HepG2 (cell line): ENCODE data around the gene CFAP43. TPM values are rescaled to one million over a fixed set of nuclear protein-coding genes. Genes with fewer than 3 reads are reported as not detected.

Experiments
- BORCS8-MEF2B ChIP-seq: sonication (generic); formaldehyde crosslinking; IDR thresholded peaks from 2 replicates; pipeline ENCODE4 v1.8.0; 2022; ENCODE audit warnings: mild to moderate bottlenecking, missing genetic modification reagents
- CBX5 ChIP-seq: sonication (generic); formaldehyde crosslinking; IDR thresholded peaks from 2 replicates; pipeline ENCODE4 v1.4.0; 2020; ENCODE audit warnings: missing genetic modification reagents, borderline replicate concordance
- CHD4 ChIP-seq: fragments of 200-600 bp; sonication (generic); IDR thresholded peaks from 2 replicates; pipeline ENCODE4 v1.7.0; 2017; ENCODE audit warnings: mild to moderate bottlenecking, low read length, borderline replicate concordance
- EP300 ChIP-seq, 3 experiments: sonication (generic) in 1 of 3; formaldehyde crosslinking in 1 of 3; IDR thresholded peaks; 2 replicates each; pipeline versions ENCODE4 v1.5.1 to v1.6.1; 2011 to 2020; ENCODE audit warnings: low read depth in 2 of 3, low read length in 2 of 3, borderline replicate concordance in 1 of 3, improper control_type of control experiment in 1 of 3, mild to moderate bottlenecking in 1 of 3, missing genetic modification reagents in 1 of 3, moderate library complexity in 1 of 3
- ERF ChIP-seq: IDR thresholded peaks from 2 replicates; pipeline ENCODE4 v1.6.1; 2018; ENCODE audit warnings: missing biosample characterization, missing genetic modification reagents
- HDAC2 ChIP-seq: sonication (generic); formaldehyde crosslinking; IDR thresholded peaks from 2 replicates; pipeline ENCODE4 v1.4.0; 2020; ENCODE audit warnings: missing genetic modification reagents
- JARID2 ChIP-seq: sonication (generic); formaldehyde crosslinking; IDR thresholded peaks from 2 replicates; pipeline ENCODE4 v1.8.1; 2023; ENCODE audit warnings: missing genetic modification reagents, inconsistent platforms; ENCODE audit not compliant: insufficient replicate concordance
- LCORL ChIP-seq, 2 experiments: fragments of 450-650 bp in 1 of 2; sonication (generic) in 1 of 2; formaldehyde crosslinking in 1 of 2; IDR thresholded peaks; 2 replicates each; pipeline versions ENCODE4 v1.5.0 to v1.6.1; 2017 to 2020; ENCODE audit warnings: antibody characterized with exemption in 1 of 2, missing genetic modification reagents in 1 of 2
- MAX ChIP-seq: IDR thresholded peaks from 2 replicates; pipeline ENCODE4 v1.6.1; 2012; ENCODE audit warnings: inconsistent platforms
- MAZ ChIP-seq, 2 experiments: sonication (generic) in 1 of 2; formaldehyde crosslinking in 1 of 2; IDR thresholded peaks; 2 replicates each; pipeline versions ENCODE4 v1.5.0 to v1.6.1; 2012 to 2020; ENCODE audit warnings: low read depth in 2 of 2, mild to moderate bottlenecking in 2 of 2, borderline replicate concordance in 1 of 2, improper control_type of control experiment in 1 of 2, low read length in 1 of 2, missing genetic modification reagents in 1 of 2, moderate library complexity in 1 of 2
- MXD4 ChIP-seq: IDR thresholded peaks from 2 replicates; pipeline ENCODE4 v1.6.1; 2016; ENCODE audit warnings: mild to moderate bottlenecking, missing biosample characterization, missing genetic modification reagents
- POGZ ChIP-seq: sonication (generic); formaldehyde crosslinking; IDR thresholded peaks from 2 replicates; pipeline ENCODE4 v1.4.0; 2020; ENCODE audit warnings: mild to moderate bottlenecking, missing genetic modification reagents
- SAP130 ChIP-seq: IDR thresholded peaks from 2 replicates; pipeline ENCODE4 v1.6.1; 2016; ENCODE audit warnings: low read depth
- SMAD1 ChIP-seq: sonication (generic); formaldehyde crosslinking; IDR thresholded peaks from 2 replicates; pipeline ENCODE4 v1.4.0; 2020; ENCODE audit warnings: missing genetic modification reagents, low read depth, mild to moderate bottlenecking, borderline replicate concordance
- SMC3 ChIP-seq: IDR thresholded peaks from 2 replicates; pipeline ENCODE4 v1.6.1; 2011; ENCODE audit warnings: low read length, improper control_type of control experiment
- SP2 ChIP-seq: sonication (generic); formaldehyde crosslinking; IDR thresholded peaks from 2 replicates; pipeline ENCODE4 v1.5.1; 2020; ENCODE audit warnings: mild to moderate bottlenecking, missing genetic modification reagents
- TEAD2 ChIP-seq: sonication (generic); formaldehyde crosslinking; IDR thresholded peaks from 2 replicates; pipeline ENCODE4 v1.9.0; 2021; ENCODE audit warnings: missing genetic modification reagents
- TFAP4 ChIP-seq: sonication (generic); IDR thresholded peaks from 2 replicates; pipeline ENCODE4 v1.6.1; 2016; ENCODE audit warnings: low read depth, borderline replicate concordance
- ZBTB33 ChIP-seq: sonication (generic); formaldehyde crosslinking; IDR thresholded peaks from 2 replicates; pipeline ENCODE4 v1.4.0; 2020; ENCODE audit warnings: missing genetic modification reagents
- ZNF20 ChIP-seq: sonication (generic); formaldehyde crosslinking; IDR thresholded peaks from 2 replicates; pipeline ENCODE4 v1.4.0; 2020; ENCODE audit warnings: mild to moderate bottlenecking, moderate library complexity, missing genetic modification reagents
- ZNF501 ChIP-seq: sonication (generic); formaldehyde crosslinking; IDR thresholded peaks from 2 replicates; pipeline ENCODE4 v1.5.1; 2020; ENCODE audit warnings: mild to moderate bottlenecking, moderate library complexity, missing genetic modification reagents
- ZNF605 ChIP-seq: sonication (generic); formaldehyde crosslinking; IDR thresholded peaks from 2 replicates; pipeline ENCODE4 v1.8.0; 2022; ENCODE audit warnings: mild to moderate bottlenecking, missing genetic modification reagents
- polyA plus RNA-seq, 8 experiments: library from polyadenylated mRNA; depleted of rRNA in 3 of 8; stranded (reverse) in 7 of 8; unstranded in 1 of 8; fragments of >200 nt; fragmentation: Illumina TruSeq in 4 of 8; extraction: Trizol in 4 of 8; gene quantifications; 2 replicates each; pipeline versions ENCODE4 v1.2.1 to v1.2.3, GENCODE V29; 2011 to 2016; ENCODE audit warnings: low read depth in 4 of 8, missing spikeins in 1 of 8, mixed read lengths in 1 of 8; ENCODE audit not compliant: insufficient read depth in 1 of 8
- total RNA-seq, 5 experiments: library from RNA; depleted of rRNA; stranded (reverse); fragments of >200 nt; fragmentation: Illumina TruSeq; extraction: Trizol; gene quantifications; 2 replicates each; pipeline ENCODE4 v1.2.3, GENCODE V29; 2016; ENCODE audit warnings: low read depth in 1 of 5
- TF ChIP-seq, protein P1 (sequence below): sonication (generic); formaldehyde crosslinking; IDR thresholded peaks from 2 replicates; pipeline ENCODE4 v1.5.0; 2020; ENCODE audit warnings: missing genetic modification reagents

CFAP43 gene
- total and polyA plus RNA-seq, 2 of the 13 experiments (the other 11 are each of a cell fraction or from before 2014, with no cell fraction given): 0.24 to 0.38 TPM

- TF ChIP-seq ZBTB33 (CRISPR knock-in tag): peak; percentile 57; the same call in 1 of the 2 replicates
- TF ChIP-seq ZNF501 (CRISPR knock-in tag): peak; percentile 70
- 0 out of 2 replicates have a peak, but pooled peaks have one; percentile 19 for TF ChIP-seq ERF (CRISPR knock-in tag)
- peak; percentile 13; the same call in 1 of the 2 replicates for TF ChIP-seq CBX5 (CRISPR knock-in tag)
- peak; percentile 45; the same call in 1 of the 2 replicates for TF ChIP-seq TFAP4
- no peak for TF ChIP-seq LCORL (IDR thresholded peaks at IDR 0.05)
- TF ChIP-seq LCORL (CRISPR knock-in tag; IDR thresholded peaks at IDR 0.05): peak; percentile 41; the same call in 1 of the 2 replicates
- no peak for TF ChIP-seq MAZ (IDR thresholded peaks at IDR 0.05; ENCODE audit: borderline replicate concordance, low read depth, low read length)
- 0 out of 2 replicates have a peak, but pooled peaks have one; percentile 45 for TF ChIP-seq MAZ (CRISPR knock-in tag; IDR thresholded peaks at IDR 0.05; ENCODE audit: low read depth)
- peak; percentile 37; the same call in 1 of the 2 replicates for TF ChIP-seq HDAC2 (CRISPR knock-in tag)
- TF ChIP-seq MAX: peak; percentile 37; the same call in 1 of the 2 replicates
- TF ChIP-seq POGZ: peak; percentile 67; the same call in 1 of the 2 replicates
- TF ChIP-seq MXD4 (CRISPR knock-in tag): no peak
- TF ChIP-seq ZNF605: peak; percentile 63; the same call in 1 of the 2 replicates
- 0 out of 2 replicates have a peak, but pooled peaks have one; percentile 30 for TF ChIP-seq ZNF20 (CRISPR knock-in tag)
- peak; percentile 34; the same call in 1 of the 2 replicates for TF ChIP-seq SMC3
- peak; percentile 28; the same call in 1 of the 2 replicates for TF ChIP-seq SP2 (CRISPR knock-in tag)
- TF ChIP-seq EP300 (IDR thresholded peaks at IDR 0.05; ENCODE audit: low read depth in 2 of 2, low read length in 2 of 2): no peak
- no peak for TF ChIP-seq EP300 (CRISPR knock-in tag; IDR thresholded peaks at IDR 0.05; ENCODE audit: borderline replicate concordance)
- no peak for TF ChIP-seq BORCS8-MEF2B (CRISPR knock-in tag)
- TF ChIP-seq CHD4: no peak
- TF ChIP-seq SMAD1 (CRISPR knock-in tag): peak; percentile 25; the same call in 1 of the 2 replicates
- TF ChIP-seq, protein P1, sequence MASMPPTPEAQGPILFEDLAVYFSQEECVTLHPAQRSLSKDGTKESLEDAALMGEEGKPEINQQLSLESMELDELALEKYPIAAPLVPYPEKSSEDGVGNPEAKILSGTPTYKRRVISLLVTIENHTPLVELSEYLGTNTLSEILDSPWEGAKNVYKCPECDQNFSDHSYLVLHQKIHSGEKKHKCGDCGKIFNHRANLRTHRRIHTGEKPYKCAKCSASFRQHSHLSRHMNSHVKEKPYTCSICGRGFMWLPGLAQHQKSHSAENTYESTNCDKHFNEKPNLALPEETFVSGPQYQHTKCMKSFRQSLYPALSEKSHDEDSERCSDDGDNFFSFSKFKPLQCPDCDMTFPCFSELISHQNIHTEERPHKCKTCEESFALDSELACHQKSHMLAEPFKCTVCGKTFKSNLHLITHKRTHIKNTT (CRISPR knock-in tag): no peak
- no peak for TF ChIP-seq JARID2 (CRISPR knock-in tag)
- peak; percentile 22; the same call in 1 of the 2 replicates for TF ChIP-seq SAP130
- TF ChIP-seq TEAD2: no peak
Observed at GRCh38 chr10:104274762-104275721, 42.9 kb upstream of the CFAP43 start (continued).
